Erythroblast (primary cell): Measurements from ENCODE around the gene CHTF8.

Experiments used
- DNase-seq, 2 experiments: peaks; one replicate each; lab custom pipeline; 2025; lab: John Stamatoyannopoulos, UW
- GATA1 ChIP-seq: IDR thresholded peaks from 2 replicates; pipeline ENCODE4 v1.6.1; 2011; ENCODE audit warnings: low read depth, mild to moderate bottlenecking, control low read depth, low read length, moderate library complexity
- POLR2A ChIP-seq: IDR thresholded peaks from 2 replicates; pipeline ENCODE4 v1.6.1; 2011; ENCODE audit warnings: mild to moderate bottlenecking, low read length

Gene CHTF8

GRCh38 chr16:69100071-69100691 lies 32.2 kb downstream of the CHTF8 start:
- no peak for TF ChIP-seq GATA1
- TF ChIP-seq POLR2A = no peak

GRCh38 chr16:69095193-69095592 lies 37.2 kb downstream of the CHTF8 start:
- DNase-seq = no peak
- TF ChIP-seq POLR2A = no peak
- TF ChIP-seq GATA1 = no peak

More at GRCh38 chr16:69100071-69100691, 32.2 kb downstream of the CHTF8 start:
- DNase-seq = no peak

GRCh38 chr16:69094501-69094900 lies 37.9 kb downstream of the CHTF8 start:
- DNase-seq = no peak
- TF ChIP-seq POLR2A (no peak), GATA1 (no peak)

GRCh38 chr16:69093974-69094373 lies 38.4 kb downstream of the CHTF8 start:
- TF ChIP-seq GATA1 (no peak), POLR2A (no peak)
- DNase-seq = no peak

- DNase-seq = peak; percentile 65 to 82
These were observed 43.1 kb downstream of the CHTF8 start for GRCh38 chr16:69089091-69089910.

GRCh38 chr16:69088684-69089083 lies 43.7 kb downstream of the CHTF8 start:
- TF ChIP-seq POLR2A (no peak), GATA1 (no peak)
- no peak for DNase-seq

More at GRCh38 chr16:69089091-69089910, 43.1 kb downstream of the CHTF8 start:
- no peak for TF ChIP-seq GATA1
- TF ChIP-seq POLR2A = no peak

- no peak for TF ChIP-seq POLR2A
- no peak for TF ChIP-seq GATA1
- DNase-seq = no peak
These were observed 45.2 kb downstream of the CHTF8 start for GRCh38 chr16:69087161-69087581.

GRCh38 chr16:69085032-69085695 lies 47.2 kb downstream of the CHTF8 start:
- TF ChIP-seq POLR2A (no peak), GATA1 (no peak)
- DNase-seq = no peak

- no peak for DNase-seq
- no peak for TF ChIP-seq POLR2A
- TF ChIP-seq GATA1 = no peak
These were observed 48.1 kb downstream of the CHTF8 start for GRCh38 chr16:69084289-69084688.

GRCh38 chr16:69083306-69083941 lies 49.0 kb downstream of the CHTF8 start:
- peak in 1 of 2 experiments; percentile 14 for DNase-seq
- TF ChIP-seq POLR2A = no peak
- TF ChIP-seq GATA1 = no peak

- TF ChIP-seq GATA1 (no peak), POLR2A (no peak)
These were observed 52.7 kb downstream of the CHTF8 start for GRCh38 chr16:69079697-69080096.

GRCh38 chr16:69078073-69078472 lies 54.3 kb downstream of the CHTF8 start:
- no peak for DNase-seq
- TF ChIP-seq POLR2A = no peak
- TF ChIP-seq GATA1 = no peak

More at GRCh38 chr16:69079697-69080096, 52.7 kb downstream of the CHTF8 start:
- no peak for DNase-seq

GRCh38 chr16:69077251-69077650 lies 55.1 kb downstream of the CHTF8 start:
- TF ChIP-seq GATA1 (no peak), POLR2A (no peak)
- no peak for DNase-seq
